SU-DHL-6 (cell line): ENCODE measurements around the gene ZNF688.

Source experiments
- H2AFZ ChIP-seq: fragments of 200-600 bp; sonication (generic); 2 replicates; pipeline ENCODE4 v1.6.1; 2014; ENCODE audit warnings: low read depth, mild to moderate bottlenecking, moderate library complexity, mixed read lengths, antibody characterized with exemption, low read length; ENCODE audit not compliant: severe bottlenecking
- H3F3A ChIP-seq: fragments of 200-600 bp; shearing (Covaris generic); 2 replicates; pipeline ENCODE4 v1.6.0; 2016; ENCODE audit warnings: antibody characterized with exemption, mild to moderate bottlenecking; ENCODE audit not compliant: insufficient read depth
- H3K27ac ChIP-seq: fragments of 200-600 bp; sonication (generic); 2 replicates; pipeline ENCODE4 v1.5.1; 2016; ENCODE audit warnings: low read depth, mild to moderate bottlenecking, low read length, moderate library complexity, mixed read lengths
- H3K27me3 ChIP-seq: fragments of 200-600 bp; sonication (generic), shearing (Covaris generic); 2 replicates; pipeline ENCODE4 v1.6.0; 2014; ENCODE audit warnings: mild to moderate bottlenecking, low read length
- H3K36me3 ChIP-seq: fragments of 200-600 bp; sonication (generic); 2 replicates; pipeline ENCODE4 v1.6.1; 2014; ENCODE audit warnings: mild to moderate bottlenecking, low read length, mixed read lengths
- H3K4me2 ChIP-seq: fragments of 300-600, 200-600 bp; shearing (Covaris generic), sonication (generic); 2 replicates; pipeline ENCODE4 v1.6.0; 2014; ENCODE audit warnings: low read length, low read depth, mild to moderate bottlenecking; ENCODE audit not compliant: poor library complexity, severe bottlenecking
- H3K4me3 ChIP-seq: fragments of 200-600 bp; sonication (generic); 2 replicates; pipeline ENCODE4 v1.5.1; 2014; ENCODE audit warnings: antibody characterized with exemption, low read length, mild to moderate bottlenecking, mixed read lengths; ENCODE audit not compliant: insufficient read depth, poor library complexity, severe bottlenecking
- H3K79me2 ChIP-seq: fragments of 200-600 bp; sonication (generic); 2 replicates; pipeline ENCODE4 v1.6.1; 2014; ENCODE audit warnings: mild to moderate bottlenecking, low read length, moderate library complexity; ENCODE audit not compliant: insufficient read depth
- H3K9ac ChIP-seq: fragments of 200-600 bp; sonication (generic); 2 replicates; pipeline ENCODE4 v1.7.0; 2014; ENCODE audit warnings: mild to moderate bottlenecking, low read length
- H3K9me2 ChIP-seq: fragments of 200-600 bp; sonication (generic); replicated peaks from 2 replicates; pipeline ENCODE4 v1.6.1; 2014; ENCODE audit warnings: low read length; ENCODE audit not compliant: insufficient read depth
- H3K9me3 ChIP-seq: fragments of 200-600 bp; sonication (generic); 2 replicates; pipeline ENCODE4 v1.6.1; 2014; ENCODE audit warnings: low read length, mixed read lengths; ENCODE audit not compliant: insufficient read depth
- H4K20me1 ChIP-seq: fragments of 200-600 bp; sonication (generic); 2 replicates; pipeline ENCODE4 v1.6.1; 2014; ENCODE audit warnings: low read depth, mild to moderate bottlenecking, antibody characterized with exemption, low read length, moderate library complexity, mixed read lengths
- CTCF ChIP-seq: fragments of 200-600 bp; sonication (generic); IDR thresholded peaks from one replicate; pipeline ENCODE4 v1.5.1; 2017; ENCODE audit warnings: antibody characterized with exemption, mild to moderate bottlenecking, low read length, moderate library complexity; ENCODE audit not compliant: insufficient read depth, poor library complexity, severe bottlenecking
- EZH2phosphoT487 ChIP-seq: fragments of 200-600 bp; sonication (generic), shearing (Covaris generic); conservative IDR thresholded peaks from 2 replicates; pipeline ENCODE4 v1.6.1; 2018; ENCODE audit warnings: mild to moderate bottlenecking, antibody characterized with exemption, low read length, moderate library complexity, mixed read lengths

ZNF688 gene

GRCh38 chr16:30552956-30553355, 18.6 kb downstream of the ZNF688 start:
- H3K4me2 ChIP-seq, result no peak overlapping the region

GRCh38 chr16:30551781-30552180, 19.7 kb downstream of the ZNF688 start:
- Histone ChIP-seq H3K79me2 (peaks cover 11% of the 10 kb centered on the region; the same call in 1 of the 2 replicates), H3K9me2 (no peaks in the 10 kb centered on the region), H3K36me3 (no peaks in the 10 kb centered on the region), H3K4me3 (no peak overlapping the region), H3K4me2 (no peak overlapping the region), H4K20me1 (no peaks in the 10 kb centered on the region), H2AFZ (no peak overlapping the region), H3K9ac (no peak overlapping the region), H3K9me3 (no peaks in the 10 kb centered on the region), H3F3A (no peaks in the 10 kb centered on the region; the same call in 1 of the 2 replicates), H3K27ac (no peak overlapping the region), H3K27me3 (no peaks in the 10 kb centered on the region)
- no peak for TF ChIP-seq EZH2phosphoT487
- TF ChIP-seq CTCF, result no peak

More at GRCh38 chr16:30552956-30553355, 18.6 kb downstream of the ZNF688 start:
- no peak overlapping the region for H3K9ac ChIP-seq
- no peaks in the 10 kb centered on the region for H3K9me3 ChIP-seq
- H3K27me3 ChIP-seq, result no peaks in the 10 kb centered on the region
- no peaks in the 10 kb centered on the region; the same call in 1 of the 2 replicates for H3F3A ChIP-seq
- H4K20me1 ChIP-seq, result no peaks in the 10 kb centered on the region
- H3K36me3 ChIP-seq, result no peaks in the 10 kb centered on the region
- no peak overlapping the region for H2AFZ ChIP-seq
- H3K4me3 ChIP-seq, result no peak overlapping the region
- peaks cover 15% of the 10 kb centered on the region; the same call in 1 of the 2 replicates for H3K79me2 ChIP-seq
- H3K9me2 ChIP-seq, result no peaks in the 10 kb centered on the region
- H3K27ac ChIP-seq, result no peak overlapping the region
- TF ChIP-seq CTCF, result no peak
- no peak for TF ChIP-seq EZH2phosphoT487

- TF ChIP-seq EZH2phosphoT487 (no peak), CTCF (no peak)
- no peaks in the 10 kb centered on the region for H3K27me3 ChIP-seq
- no peak overlapping the region for H3K4me3 ChIP-seq
- no peak overlapping the region for H3K9ac ChIP-seq
- H3K27ac ChIP-seq, result no peak overlapping the region
- no peaks in the 10 kb centered on the region for H3K36me3 ChIP-seq
- H3K4me2 ChIP-seq, result no peak overlapping the region
- no peaks in the 10 kb centered on the region for H3K9me2 ChIP-seq
- no peaks in the 10 kb centered on the region; the same call in 1 of the 2 replicates for H3F3A ChIP-seq
- no peaks in the 10 kb centered on the region for H4K20me1 ChIP-seq
- no peak overlapping the region for H2AFZ ChIP-seq
- no peaks in the 10 kb centered on the region for H3K79me2 ChIP-seq
- H3K9me3 ChIP-seq, result no peaks in the 10 kb centered on the region
These were observed 22.9 kb downstream of the ZNF688 start for GRCh38 chr16:30548416-30549253.
